Measurements from ENCODE around the gene MED9. TPM values are rescaled to one million over a fixed set of nuclear protein-coding genes. Genes with fewer than 3 reads are reported as not detected.
"Not testable (repeated sequence)": the region's sequence is repeated elsewhere in the genome, so short reads cannot be mapped to it uniquely, and the experiment has no call there.

Gene MED9
- total and polyA plus RNA-seq, 2 donors (not counting 3 experiments of a cell fraction or from before 2014, with no cell fraction given) = 15.1 to 18.2 TPM

DNA sequence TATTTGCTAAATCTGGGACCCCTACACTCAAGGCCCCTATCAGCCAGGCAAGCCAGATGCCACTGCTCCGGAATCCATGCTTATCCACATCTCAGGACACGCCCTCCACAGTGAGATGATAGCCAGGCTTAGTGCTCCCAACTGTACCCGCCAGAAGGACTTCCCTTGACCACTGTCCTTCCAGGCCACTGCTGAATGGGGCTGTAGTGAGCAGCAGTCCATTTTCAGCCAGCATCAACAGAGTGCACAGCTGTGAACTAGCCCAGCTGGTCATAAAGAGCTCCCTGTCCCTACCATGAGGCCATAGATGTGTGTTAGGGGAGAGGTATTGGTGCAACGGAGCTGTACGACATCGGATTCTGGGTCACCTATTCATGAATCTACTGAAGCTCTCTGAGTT, 13.0 kb upstream of the MED9 start:
- dilution Hi-C loops (cut with MboI; ENCODE audit: extremely low pct_ligation_motif_present, low sequenced_read_pairs) = loop anchor here (10.0 kb wide), 1 partner anchor 89 kb away; no protein-coding TSS in a partner anchor

DNA sequence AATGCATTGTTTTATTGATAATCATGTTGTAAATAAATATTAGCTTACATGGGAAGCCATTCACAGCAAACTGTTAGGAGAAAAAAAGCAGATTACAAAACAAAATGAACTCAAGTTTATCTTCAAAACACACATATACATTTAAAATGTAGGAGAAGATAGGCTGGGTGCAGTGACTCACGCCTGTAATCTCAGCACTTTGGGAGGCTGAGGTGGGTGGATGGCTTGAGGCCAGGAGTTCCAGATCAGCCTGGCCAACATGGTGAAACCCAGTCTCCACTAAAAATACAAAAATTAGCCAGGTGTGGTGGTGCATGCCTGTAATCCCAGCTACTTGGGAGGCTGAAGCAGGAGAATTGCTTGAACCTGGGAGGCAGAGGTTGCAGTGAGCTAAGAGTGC, 10.9 kb upstream of the MED9 start:
- H3K36me3 ChIP-seq (ENCODE audit: control insufficient read depth in 2 of 2, extremely low read depth in 1 of 2, insufficient read depth in 2 of 2, low read length in 2 of 2); H3K4me1 ChIP-seq (ENCODE audit: control insufficient read depth, extremely low read depth, insufficient read depth, low read length); H3K9me1 ChIP-seq (replicated peaks; ENCODE audit: control insufficient read depth, extremely low read depth, insufficient read depth, low read length); FAIRE-seq; H3K4me3 ChIP-seq (replicated peaks in 1 of 3; ENCODE audit: insufficient read depth in 1 of 3, low read depth in 1 of 3, low read length in 3 of 3); H3K79me2 ChIP-seq (ENCODE audit: control insufficient read depth, insufficient read depth, low read length); H2AFZ ChIP-seq (ENCODE audit: low read depth, low read length); H3K27ac ChIP-seq (ENCODE audit: insufficient read depth, low read depth, low read length); BruUV-seq (replicated peaks); H3K9me3 ChIP-seq (replicated peaks; ENCODE audit: control insufficient read depth, insufficient read depth, low read length); H3K9ac ChIP-seq (replicated peaks; ENCODE audit: extremely low read depth, insufficient read depth, low read length); POLR2A ChIA-PET; H3K4me2 ChIP-seq (ENCODE audit: insufficient read depth, low read length); H4K20me1 ChIP-seq (replicated peaks; ENCODE audit: control insufficient read depth, extremely low read depth, insufficient read depth, low read length); DNase-seq (ENCODE audit: low read depth, low spot score): not testable (repeated sequence)
- intact Hi-C loops (cut with micrococcal nuclease) = loop anchor here (5.0 kb wide), 1 partner anchor 61 kb away; no protein-coding TSS in a partner anchor
- dilution Hi-C loops (cut with MboI; ENCODE audit: extremely low pct_ligation_motif_present, low sequenced_read_pairs) = loop anchor here (10.0 kb wide), 1 partner anchor 91 kb away; no protein-coding TSS in a partner anchor
- CTCF ChIA-PET = interaction anchor here (1.2 kb wide), 1 partner anchor 20 kb away, joined by 3 read pairs; no protein-coding TSS in a partner anchor
- H3K27me3 ChIP-seq (ENCODE audit: control insufficient read depth in 2 of 2, insufficient read depth in 2 of 2, low read length in 2 of 2) = peaks cover 32 to 36% of the 10 kb centered on the region in 2 experiments

More for the DNA sequence above, 13.0 kb upstream of the MED9 start:
- no TSS peak for BruUV-seq (replicated peaks)
- Histone ChIP-seq H3K79me2 (ENCODE audit: control insufficient read depth, insufficient read depth, low read length) (no peaks in the 10 kb centered on the region), H4K20me1 (replicated peaks; ENCODE audit: control insufficient read depth, extremely low read depth, insufficient read depth, low read length) (no peaks in the 10 kb centered on the region), H3K27me3 (ENCODE audit: control insufficient read depth in 2 of 2, insufficient read depth in 2 of 2, low read length in 2 of 2) (peaks cover 24 to 33% of the 10 kb centered on the region in 2 experiments), H3K36me3 (ENCODE audit: control insufficient read depth in 2 of 2, extremely low read depth in 1 of 2, insufficient read depth in 2 of 2, low read length in 2 of 2) (no peaks in the 10 kb centered on the region), H3K4me2 (ENCODE audit: insufficient read depth, low read length) (no peak overlapping the region), H3K4me3 (replicated peaks in 1 of 3; ENCODE audit: insufficient read depth in 1 of 3, low read depth in 1 of 3, low read length in 3 of 3) (no peak overlapping the region), H3K9me3 (replicated peaks; ENCODE audit: control insufficient read depth, insufficient read depth, low read length) (no peaks in the 10 kb centered on the region), H2AFZ (ENCODE audit: low read depth, low read length) (no peak overlapping the region), H3K9me1 (replicated peaks; ENCODE audit: control insufficient read depth, extremely low read depth, insufficient read depth, low read length) (no peaks in the 10 kb centered on the region), H3K4me1 (ENCODE audit: control insufficient read depth, extremely low read depth, insufficient read depth, low read length) (no peaks in the 10 kb centered on the region), H3K9ac (replicated peaks; ENCODE audit: extremely low read depth, insufficient read depth, low read length) (no peak overlapping the region), H3K27ac (ENCODE audit: insufficient read depth, low read depth, low read length) (no peak overlapping the region)
- intact Hi-C loops (cut with micrococcal nuclease) = no loop called here
- no peak for FAIRE-seq
- ChIA-PET POLR2A (no interaction called here), CTCF (no interaction called here)
- no peak for DNase-seq (ENCODE audit: low read depth, low spot score)
- TF ChIP-seq JUN (IDR thresholded peaks at IDR 0.05; ENCODE audit: borderline replicate concordance, insufficient read depth, insufficient read length, low read depth) = no peak
- no peak for TF ChIP-seq MYC (IDR thresholded peaks at IDR 0.05; ENCODE audit: low read depth, low read length)
- TF ChIP-seq, protein P1, sequence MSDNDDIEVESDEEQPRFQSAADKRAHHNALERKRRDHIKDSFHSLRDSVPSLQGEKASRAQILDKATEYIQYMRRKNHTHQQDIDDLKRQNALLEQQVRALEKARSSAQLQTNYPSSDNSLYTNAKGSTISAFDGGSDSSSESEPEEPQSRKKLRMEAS (IDR thresholded peaks at IDR 0.05; ENCODE audit: insufficient read depth, insufficient read length) = no peak
- no peak for TF ChIP-seq POLR2AphosphoS5 (IDR thresholded peaks at IDR 0.05; ENCODE audit: insufficient read depth, low read depth, low read length)
- TF ChIP-seq, protein P2, sequence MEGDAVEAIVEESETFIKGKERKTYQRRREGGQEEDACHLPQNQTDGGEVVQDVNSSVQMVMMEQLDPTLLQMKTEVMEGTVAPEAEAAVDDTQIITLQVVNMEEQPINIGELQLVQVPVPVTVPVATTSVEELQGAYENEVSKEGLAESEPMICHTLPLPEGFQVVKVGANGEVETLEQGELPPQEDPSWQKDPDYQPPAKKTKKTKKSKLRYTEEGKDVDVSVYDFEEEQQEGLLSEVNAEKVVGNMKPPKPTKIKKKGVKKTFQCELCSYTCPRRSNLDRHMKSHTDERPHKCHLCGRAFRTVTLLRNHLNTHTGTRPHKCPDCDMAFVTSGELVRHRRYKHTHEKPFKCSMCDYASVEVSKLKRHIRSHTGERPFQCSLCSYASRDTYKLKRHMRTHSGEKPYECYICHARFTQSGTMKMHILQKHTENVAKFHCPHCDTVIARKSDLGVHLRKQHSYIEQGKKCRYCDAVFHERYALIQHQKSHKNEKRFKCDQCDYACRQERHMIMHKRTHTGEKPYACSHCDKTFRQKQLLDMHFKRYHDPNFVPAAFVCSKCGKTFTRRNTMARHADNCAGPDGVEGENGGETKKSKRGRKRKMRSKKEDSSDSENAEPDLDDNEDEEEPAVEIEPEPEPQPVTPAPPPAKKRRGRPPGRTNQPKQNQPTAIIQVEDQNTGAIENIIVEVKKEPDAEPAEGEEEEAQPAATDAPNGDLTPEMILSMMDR (IDR thresholded peaks at IDR 0.05; ENCODE audit: extremely low read depth in 1 of 2, insufficient read depth in 1 of 2, low read depth in 1 of 2, low read length in 2 of 2) = no peak
- no peak for TF ChIP-seq FOS (IDR thresholded peaks at IDR 0.05; ENCODE audit: borderline replicate concordance, insufficient read depth, low read length)
- no peak for TF ChIP-seq EZH2 (IDR thresholded peaks at IDR 0.05; ENCODE audit: borderline replicate concordance, low read depth, low read length, severe bottlenecking)
- no peak for TF ChIP-seq GATA2 (IDR thresholded peaks at IDR 0.05; ENCODE audit: insufficient read depth, insufficient read length, low read depth, low read length)
- no peak for TF ChIP-seq POLR2A (IDR thresholded peaks at IDR 0.05; ENCODE audit: low read depth, low read length)

All from endothelial cell of umbilical vein (primary cell).